ENCODE results near the gene GLP1R.

The GLP1R gene

GRCh38 chr6:39137245-39137644 lies 88.7 kb downstream of the GLP1R start:
- DNase-seq = peak; percentile 57
